LNCaP clone FGC (cell line): Measurements from ENCODE around the gene MCF2L2.

Source experiments
- DNase-seq: peaks from one replicate; pipeline ENCODE4 v3.0.0-alpha.2; 2011; ENCODE audit warnings: low read depth
- H3K4me3 ChIP-seq: 2 replicates; pipeline ENCODE4 v1.5.1; 2011; ENCODE audit warnings: mild to moderate bottlenecking, low read depth, low read length, control low read depth
- TF ChIP-seq, protein P1 (sequence below): IDR thresholded peaks from 2 replicates; pipeline ENCODE4 v1.5.1; 2012; ENCODE audit warnings: mild to moderate bottlenecking; ENCODE audit not compliant: control insufficient read depth, insufficient read depth; ENCODE audit errors: extremely low read depth

MCF2L2 gene

DNA sequence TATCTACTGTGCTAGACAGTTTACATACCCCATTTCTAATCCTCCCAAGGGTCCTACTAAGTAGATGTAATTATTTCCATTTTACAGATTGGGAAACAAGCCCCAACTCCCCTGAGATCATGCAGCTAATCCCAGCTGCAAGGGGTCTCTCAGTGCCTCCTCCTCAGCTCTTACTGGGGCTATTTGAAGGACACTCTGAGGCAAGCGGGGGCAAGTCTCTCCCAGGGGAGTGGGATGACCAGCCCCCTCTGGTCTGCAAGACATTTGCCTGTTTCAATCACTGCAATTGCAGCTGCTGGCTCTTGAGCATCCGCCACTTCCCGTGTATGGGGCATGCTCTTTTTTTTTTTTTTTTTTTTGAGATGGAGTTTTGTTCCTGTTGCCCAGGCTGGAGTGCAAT is 277.3 kb downstream of the MCF2L2 start:
- no peak for DNase-seq
- TF ChIP-seq, protein P1, sequence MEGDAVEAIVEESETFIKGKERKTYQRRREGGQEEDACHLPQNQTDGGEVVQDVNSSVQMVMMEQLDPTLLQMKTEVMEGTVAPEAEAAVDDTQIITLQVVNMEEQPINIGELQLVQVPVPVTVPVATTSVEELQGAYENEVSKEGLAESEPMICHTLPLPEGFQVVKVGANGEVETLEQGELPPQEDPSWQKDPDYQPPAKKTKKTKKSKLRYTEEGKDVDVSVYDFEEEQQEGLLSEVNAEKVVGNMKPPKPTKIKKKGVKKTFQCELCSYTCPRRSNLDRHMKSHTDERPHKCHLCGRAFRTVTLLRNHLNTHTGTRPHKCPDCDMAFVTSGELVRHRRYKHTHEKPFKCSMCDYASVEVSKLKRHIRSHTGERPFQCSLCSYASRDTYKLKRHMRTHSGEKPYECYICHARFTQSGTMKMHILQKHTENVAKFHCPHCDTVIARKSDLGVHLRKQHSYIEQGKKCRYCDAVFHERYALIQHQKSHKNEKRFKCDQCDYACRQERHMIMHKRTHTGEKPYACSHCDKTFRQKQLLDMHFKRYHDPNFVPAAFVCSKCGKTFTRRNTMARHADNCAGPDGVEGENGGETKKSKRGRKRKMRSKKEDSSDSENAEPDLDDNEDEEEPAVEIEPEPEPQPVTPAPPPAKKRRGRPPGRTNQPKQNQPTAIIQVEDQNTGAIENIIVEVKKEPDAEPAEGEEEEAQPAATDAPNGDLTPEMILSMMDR = no peak
- no peak overlapping the region for H3K4me3 ChIP-seq

- DNase-seq = no peak
- TF ChIP-seq, protein P1 = no peak
- H3K4me3 ChIP-seq = no peak overlapping the region
Observed at GRCh38 chr3:183149915-183150750, 278.3 kb downstream of the MCF2L2 start.

DNA sequence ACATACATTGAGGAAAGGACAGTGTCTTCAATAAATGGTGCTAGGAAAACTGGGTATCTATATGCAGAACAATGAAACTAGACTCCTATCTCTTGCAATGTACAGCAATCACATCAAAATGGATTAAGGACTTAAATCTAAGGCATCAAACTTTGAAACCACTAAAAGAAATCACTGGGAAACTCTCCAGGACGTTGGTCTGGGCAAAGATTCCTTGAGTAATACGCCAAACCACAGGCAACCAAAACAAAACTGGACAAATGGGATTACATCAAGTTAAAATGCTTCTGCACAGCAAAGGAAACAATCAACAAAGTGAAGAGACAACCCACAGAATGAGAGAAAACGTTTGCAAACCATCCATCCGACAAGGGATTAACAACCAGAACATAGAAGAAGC is 280.4 kb downstream of the MCF2L2 start:
- H3K4me3 ChIP-seq = no peak overlapping the region
- TF ChIP-seq, protein P1 = no peak
- no peak for DNase-seq

DNA sequence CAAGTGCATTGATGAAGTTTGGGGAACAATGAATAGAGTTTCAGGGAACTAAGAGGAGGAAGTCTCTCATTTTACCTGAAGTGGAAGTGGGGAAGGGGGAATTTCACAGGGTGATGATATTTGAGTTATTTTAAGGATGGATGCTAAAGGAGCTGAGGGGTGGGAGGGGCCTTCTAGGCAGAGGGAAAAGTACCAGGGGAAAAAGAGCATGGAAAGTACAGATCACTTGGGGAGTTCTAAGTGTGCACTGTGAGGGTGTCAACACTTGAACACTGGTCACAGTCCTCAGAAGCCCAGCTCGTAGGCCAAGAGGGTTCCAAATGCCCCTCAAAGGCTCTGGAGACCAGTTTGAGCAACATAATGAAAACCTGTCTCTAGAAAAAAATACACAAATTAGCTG is 284.1 kb downstream of the MCF2L2 start:
- H3K4me3 ChIP-seq = no peak overlapping the region
- TF ChIP-seq, protein P1 = no peak
- DNase-seq = no peak

- TF ChIP-seq, protein P1 = no peak
- DNase-seq = no peak
- no peak overlapping the region for H3K4me3 ChIP-seq
Observed at GRCh38 chr3:183142199-183142598, 286.2 kb downstream of the MCF2L2 start.

GRCh38 chr3:183134844-183135243 is 293.6 kb downstream of the MCF2L2 start:
- TF ChIP-seq, protein P1 = no peak
- no peak for DNase-seq
- no peak overlapping the region for H3K4me3 ChIP-seq

DNA sequence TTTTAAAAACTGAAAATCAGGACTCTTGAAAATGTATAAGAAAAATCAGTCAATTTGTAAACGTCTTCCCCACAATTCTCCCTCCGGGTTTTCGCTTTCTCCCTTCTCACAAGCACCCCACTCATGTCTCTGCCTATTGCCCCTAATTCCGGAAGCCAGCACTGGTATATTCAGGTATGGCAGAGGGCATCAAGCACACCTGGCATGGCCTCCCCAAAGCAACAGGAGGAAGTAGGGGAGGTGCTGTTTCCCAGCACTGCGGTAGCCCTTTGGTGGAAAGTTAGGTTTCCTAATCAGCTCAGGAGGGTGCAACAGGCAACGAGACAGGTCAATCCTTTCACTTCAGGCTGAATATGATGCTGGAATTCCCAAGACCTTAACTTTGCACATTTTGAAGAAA is 296.0 kb downstream of the MCF2L2 start:
- H3K4me3 ChIP-seq = no peak overlapping the region
- no peak for DNase-seq
- TF ChIP-seq, protein P1 = no peak
